GM11168 (cell line): ENCODE data around the gene SMIM41.
"Not testable (repeated sequence)": the region's sequence is repeated elsewhere in the genome, so short reads cannot be mapped to it uniquely, and the experiment has no call there.

Experiments used
- in situ Hi-C: fragments of 300-500 bp; cut with MboI; formaldehyde crosslinking; loops from one replicate; pipeline ENCODE4 v1.12.0; 2022; ENCODE audit warnings: low sequenced_read_pairs; ENCODE audit not compliant: unreplicated experiment

SMIM41 gene

DNA sequence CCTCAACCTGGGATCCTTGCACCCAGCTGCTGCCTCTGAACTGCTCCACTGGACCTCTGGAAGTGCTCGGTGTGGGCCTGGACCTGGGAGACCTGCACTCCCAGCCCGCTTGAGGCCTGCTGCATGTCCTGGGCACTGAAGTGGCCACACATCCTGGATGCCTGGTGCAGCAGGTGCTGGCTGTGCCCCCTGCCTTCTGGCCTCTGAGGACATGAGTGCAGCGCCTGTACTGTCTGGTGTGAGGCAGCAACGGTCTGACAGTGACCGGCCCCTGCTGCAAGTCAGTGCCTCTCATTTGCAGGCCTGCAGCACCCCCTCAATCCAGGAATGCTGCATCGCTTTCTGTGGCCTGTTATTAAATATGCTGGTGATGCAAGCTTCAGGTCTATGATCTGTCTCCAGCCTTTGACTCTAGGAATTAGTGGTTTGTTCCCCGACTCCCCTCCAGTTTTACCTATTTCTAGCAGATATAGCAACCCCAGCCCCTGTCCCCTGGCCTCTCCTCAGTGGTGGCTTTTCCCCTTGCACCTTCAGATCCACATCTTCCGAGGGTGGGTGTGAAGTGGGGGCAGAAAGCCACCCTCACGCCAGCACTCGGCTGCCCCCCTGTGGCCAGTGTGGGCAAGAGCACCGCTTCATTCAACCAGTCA, 3.6 kb downstream of the SMIM41 start:
- in situ Hi-C loops, result no loop called here

- in situ Hi-C loops, result no loop called here
Observed at GRCh38 chr12:52083638-52083996, 4.1 kb downstream of the SMIM41 start.

DNA sequence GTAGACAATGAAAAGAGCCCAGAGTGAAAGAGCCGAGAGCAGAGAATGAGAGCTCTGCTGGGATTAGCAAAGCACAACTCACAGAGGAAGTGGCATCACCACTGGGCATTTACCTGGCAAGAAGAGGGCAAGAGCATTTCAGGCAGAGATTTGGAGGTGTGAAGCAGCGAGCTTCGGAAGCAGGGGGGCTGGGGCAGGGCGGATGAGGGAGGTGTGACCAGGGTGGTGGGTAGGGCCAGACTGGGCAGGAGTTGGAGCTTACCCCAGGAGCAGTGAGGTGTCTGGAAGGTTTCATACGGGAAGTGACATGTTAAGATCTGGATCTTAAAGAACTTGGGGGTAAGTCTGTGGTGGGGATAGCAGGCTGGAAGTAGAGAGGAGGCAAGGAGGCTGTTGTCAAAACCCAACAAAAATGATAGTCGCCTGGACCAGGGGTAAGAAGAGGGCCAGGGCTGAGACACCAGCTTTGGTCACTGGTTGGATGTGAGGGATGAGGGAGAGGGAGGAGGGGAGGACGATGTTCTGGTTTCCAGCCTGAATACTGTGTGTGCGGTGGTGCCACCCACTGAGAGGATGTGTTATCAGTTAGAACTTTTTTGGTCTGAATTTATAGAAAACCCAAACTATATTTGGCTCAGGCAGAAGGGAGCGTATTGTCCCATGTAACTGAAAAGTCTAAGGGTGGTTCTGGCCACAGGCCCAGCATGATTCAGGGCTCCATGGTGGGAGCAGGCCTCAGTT, 5.2 kb downstream of the SMIM41 start:
- in situ Hi-C loops, result no loop called here

- in situ Hi-C loops, result no loop called here
Observed at GRCh38 chr12:52085682-52086180, 6.2 kb downstream of the SMIM41 start.

DNA sequence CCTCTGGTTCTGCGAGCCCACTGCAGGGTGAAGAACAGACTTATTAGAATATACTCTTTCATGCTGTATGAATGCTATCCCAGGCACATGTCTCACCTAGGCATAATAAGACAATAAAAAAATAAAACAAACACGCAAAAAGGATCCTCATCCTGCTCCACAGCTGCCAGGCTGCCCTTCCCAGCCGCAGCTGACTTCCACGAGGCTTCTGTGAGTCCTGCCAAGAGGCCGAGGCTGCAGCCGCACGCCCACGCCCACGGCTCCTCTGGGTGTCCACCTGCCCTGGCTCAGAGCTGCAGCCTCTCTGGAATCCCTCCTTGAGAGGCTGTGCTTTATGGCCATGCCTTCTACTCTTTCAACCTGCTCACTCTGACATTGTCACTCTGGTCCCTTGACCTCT, 6.9 kb downstream of the SMIM41 start:
- in situ Hi-C loops, result no loop called here

DNA sequence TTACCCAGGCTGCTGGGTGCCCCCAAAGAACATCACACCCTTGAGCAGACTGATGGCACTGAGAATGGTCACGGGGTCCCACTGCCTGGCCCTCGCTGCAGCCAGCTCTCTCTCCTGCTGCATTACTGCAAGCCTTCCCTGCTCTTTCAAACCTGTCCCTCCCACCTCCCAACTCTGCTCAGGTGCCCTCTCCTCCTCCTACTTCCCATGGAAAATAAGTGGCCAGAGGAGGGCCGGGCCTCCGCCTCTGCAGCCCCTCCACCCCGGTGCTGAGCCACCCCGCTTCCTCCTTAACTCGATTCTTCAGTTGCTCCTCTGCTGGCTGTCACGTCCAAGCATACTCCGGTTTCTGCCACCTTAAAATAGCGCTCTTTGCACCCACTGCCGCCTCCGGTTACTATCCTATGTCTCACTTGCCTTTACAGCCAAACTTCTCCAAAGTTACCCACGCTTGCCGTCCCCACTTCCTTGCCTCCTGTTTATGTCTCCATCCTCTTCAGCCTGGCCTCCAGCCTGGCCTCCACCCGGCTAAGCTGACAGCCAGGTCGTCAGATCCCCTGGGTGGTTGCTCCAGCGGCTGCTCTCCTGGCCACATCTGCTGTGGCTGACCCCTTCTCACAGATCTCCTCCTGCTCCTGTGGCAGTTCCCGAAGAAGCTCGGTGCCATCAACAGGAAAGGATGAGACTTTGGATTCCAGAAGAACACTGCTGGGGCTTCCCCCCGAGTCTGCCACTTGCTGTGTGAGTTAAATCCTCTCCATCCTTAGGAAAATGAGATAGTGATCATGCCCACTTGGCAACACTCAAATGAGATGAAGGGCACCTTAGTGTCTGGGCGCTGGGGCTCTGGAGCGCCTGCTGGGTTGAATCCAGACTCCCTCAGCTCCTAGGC, 7.7 kb downstream of the SMIM41 start:
- in situ Hi-C loops, result no loop called here

DNA sequence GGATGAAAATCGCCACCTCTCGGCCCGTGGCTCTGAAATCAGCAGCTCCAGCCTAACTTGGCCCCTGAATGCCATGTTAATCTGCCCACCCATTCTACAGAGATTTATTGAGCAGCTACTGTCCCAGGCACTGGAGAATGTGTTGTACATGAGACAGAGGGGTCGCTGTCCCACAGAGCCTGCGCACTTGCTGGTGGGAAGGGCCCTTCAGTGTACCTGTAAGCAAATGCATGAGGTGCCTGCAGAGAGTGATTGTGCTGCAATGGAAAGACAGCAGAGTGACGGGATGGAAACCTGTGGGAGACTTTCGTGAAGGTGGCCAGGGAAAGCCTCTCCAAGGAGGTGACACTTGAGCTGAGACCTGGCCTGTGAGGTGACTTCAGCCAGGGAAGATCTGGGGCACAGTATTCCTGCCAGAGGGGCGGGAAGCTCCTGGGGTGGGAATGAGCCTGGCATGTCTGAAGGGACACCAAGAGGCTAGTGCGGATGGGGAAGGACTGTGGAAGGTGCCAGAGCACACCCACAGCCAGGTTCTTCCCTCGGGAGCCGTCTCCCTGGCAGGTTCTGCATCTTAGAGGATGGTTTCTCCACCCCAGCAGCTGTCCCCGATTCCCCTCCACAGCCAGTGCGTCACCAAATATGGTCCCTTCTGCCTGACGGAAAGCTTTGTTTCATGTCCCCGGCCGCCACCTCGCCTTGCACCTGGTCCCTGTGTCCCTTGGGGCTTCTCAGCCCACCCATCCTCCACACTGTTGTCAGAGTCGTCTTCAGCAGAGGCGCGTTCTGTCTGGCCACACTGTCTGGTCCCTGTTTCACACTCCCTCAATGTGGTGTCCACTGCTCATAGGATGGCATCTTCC, 8.7 kb downstream of the SMIM41 start:
- in situ Hi-C loops, result no loop called here

DNA sequence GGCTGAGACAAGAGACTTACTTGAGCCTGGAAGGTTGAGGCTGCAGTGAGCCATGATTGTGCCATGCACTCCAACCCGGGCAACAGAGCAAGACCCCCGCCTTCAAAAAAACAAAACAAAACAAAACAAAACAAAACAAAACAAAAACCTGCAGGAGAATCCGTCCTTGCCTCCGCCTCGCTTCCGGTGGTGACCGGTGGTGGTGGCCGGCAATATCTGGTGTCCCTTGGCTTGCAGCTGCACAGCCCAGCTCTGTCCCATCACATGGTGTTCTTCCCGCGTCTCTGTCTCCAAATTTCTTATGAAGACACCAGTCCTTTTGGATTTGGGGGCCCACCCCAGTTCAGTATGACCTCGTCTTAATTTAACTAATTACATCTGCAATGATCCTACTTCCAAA, 10.0 kb downstream of the SMIM41 start:
- in situ Hi-C loops, result no loop called here

DNA sequence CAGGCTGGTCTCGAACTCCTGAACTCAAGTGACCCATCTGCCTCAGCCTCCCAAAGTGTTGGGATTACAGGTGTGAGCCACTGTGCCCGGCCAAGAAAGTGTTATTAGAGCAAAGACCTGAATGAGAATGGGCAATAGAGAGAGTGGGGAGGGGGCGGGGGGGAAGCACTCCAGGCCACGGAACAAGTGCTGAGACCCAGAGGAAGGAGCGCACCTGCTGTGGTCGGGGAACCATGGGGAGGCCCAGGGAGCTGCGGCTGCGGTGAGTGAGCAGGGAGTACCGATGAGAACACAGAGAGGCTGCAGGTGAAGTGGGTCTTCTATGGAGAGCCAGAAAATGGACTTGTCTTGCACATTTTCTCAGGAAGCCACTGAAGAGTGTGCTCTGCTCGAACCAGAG, 10.8 kb downstream of the SMIM41 start:
- in situ Hi-C loops, result no loop called here

GRCh38 chr12:52091061-52091460, 11.6 kb downstream of the SMIM41 start:
- in situ Hi-C loops, result no loop called here

GRCh38 chr12:52091869-52092268, 12.4 kb downstream of the SMIM41 start:
- in situ Hi-C loops, result no loop called here

DNA sequence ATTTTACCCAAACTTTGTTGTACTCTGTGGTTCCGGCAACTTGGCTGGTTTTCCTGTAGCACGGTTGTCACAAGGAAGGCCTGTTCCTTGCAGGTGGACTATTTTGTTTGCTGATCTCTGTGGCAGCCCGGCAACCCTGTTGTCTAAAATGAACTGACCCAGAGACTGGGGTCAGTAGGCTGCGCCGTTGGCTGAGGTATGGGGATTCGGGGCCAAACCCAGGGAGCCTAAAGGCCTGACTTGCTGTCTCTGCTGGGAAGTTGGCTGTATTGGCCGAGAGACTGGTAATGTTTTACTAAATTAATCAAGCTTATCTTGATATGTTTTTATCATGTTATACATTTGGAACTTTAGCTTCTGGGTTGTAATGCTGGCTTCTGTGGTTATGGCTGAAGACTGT, 13.8 kb downstream of the SMIM41 start:
- in situ Hi-C loops, result no loop called here

- in situ Hi-C loops, result no loop called here
Observed at GRCh38 chr12:52096332-52097044, 17.0 kb downstream of the SMIM41 start.

- in situ Hi-C loops, result no loop called here
Observed at GRCh38 chr12:52097045-52097666, 17.7 kb downstream of the SMIM41 start.

DNA sequence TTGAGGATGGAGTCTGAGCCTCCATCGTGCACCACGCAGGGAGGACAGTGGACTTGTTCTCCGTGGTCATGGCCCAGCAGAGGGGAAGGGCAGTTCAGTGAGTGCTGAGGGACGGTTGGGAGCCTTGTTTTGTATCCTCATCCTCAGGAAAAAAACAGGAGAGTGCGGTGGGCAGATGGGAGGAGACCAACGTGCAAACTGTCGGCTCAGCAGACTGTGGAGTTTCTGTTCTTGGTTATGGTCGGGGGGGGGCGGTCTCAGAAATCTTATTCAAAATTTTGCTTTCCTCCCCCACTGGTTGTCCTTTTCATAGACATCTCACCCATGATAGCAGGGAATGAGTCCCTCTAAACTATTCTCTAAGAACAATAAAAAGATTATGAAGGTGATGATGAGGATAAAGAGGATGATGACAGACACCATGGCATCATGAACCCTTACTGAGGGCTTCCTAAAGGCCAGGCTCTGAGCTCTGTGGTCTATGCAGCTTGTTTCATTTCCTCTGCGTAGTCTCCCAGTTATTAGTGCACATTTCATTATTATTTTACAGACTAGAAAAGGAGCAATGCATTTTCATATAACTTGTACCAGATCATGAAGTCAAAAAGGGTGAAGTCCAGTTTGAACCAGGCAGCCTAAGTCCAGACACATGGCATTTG, 25.1 kb downstream of the SMIM41 start:
- in situ Hi-C loops, result not testable (repeated sequence)

DNA sequence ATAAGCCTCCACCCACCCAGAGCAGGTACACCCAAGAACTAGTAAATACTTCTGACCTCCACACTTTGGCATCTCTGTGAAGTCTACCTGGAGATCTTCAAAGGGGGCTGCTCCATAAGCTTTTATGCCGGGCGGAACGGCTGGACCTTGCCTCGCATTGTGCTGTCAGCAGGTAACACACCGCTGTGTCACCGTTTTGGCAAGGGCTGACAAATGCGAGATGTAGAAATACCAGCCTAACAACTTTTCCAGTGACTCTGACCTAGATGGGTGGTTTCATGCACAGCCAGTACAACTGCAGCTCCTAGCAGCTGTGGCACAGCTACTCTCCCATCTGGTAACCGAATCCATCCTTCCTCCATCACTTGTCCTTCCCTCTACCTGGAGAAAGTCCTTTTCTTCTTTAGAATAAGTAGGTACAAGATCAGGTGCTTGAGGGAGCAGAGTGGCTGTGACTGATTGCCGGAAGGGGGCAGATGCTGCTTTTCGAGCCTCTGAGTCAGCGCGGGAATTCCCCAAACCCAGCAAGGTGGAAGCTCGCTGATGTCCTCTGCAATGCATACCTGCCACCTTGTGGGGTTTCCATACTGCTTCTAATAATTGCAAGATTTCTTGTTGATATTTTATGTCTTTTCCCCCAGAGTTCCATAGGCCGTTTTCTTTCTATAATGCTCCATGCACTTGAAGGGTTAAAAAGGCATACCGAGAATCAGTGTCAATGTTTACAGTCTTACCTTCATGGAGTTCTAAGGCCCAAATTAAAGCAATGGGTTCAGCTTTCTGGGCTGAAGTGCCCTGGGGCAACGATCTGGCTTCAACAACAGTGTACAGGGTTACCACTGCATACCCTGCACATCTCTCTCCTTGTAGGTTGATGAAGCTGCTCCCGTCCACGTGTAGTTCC, 37.0 kb downstream of the SMIM41 start:
- in situ Hi-C loops, result not testable (repeated sequence)

- in situ Hi-C loops, result not testable (repeated sequence)
Observed at GRCh38 chr12:52117806-52118475, 38.4 kb downstream of the SMIM41 start.
